ENCODE results near the gene KANTR.

DNA sequence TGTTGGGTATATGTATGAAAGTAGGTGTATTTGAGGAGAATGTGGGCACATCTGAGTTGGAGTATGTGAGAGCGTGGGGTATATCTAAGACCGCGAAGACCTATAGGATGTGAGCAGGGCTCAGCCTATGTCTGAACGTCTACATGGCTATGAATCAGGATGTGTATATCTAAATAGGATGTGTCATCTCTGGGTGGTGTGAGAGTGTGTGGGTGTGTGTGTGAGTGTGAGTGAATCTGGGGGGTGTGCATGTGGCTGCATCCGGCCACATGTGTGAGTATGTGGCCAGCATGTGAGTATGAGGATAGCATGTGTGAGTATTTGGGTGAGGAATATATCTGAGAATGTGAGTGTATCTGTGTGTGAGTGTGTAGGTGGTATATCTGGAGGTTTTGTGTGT lies 37.6 kb upstream of the KANTR start:
- TF ChIP-seq, protein P1, sequence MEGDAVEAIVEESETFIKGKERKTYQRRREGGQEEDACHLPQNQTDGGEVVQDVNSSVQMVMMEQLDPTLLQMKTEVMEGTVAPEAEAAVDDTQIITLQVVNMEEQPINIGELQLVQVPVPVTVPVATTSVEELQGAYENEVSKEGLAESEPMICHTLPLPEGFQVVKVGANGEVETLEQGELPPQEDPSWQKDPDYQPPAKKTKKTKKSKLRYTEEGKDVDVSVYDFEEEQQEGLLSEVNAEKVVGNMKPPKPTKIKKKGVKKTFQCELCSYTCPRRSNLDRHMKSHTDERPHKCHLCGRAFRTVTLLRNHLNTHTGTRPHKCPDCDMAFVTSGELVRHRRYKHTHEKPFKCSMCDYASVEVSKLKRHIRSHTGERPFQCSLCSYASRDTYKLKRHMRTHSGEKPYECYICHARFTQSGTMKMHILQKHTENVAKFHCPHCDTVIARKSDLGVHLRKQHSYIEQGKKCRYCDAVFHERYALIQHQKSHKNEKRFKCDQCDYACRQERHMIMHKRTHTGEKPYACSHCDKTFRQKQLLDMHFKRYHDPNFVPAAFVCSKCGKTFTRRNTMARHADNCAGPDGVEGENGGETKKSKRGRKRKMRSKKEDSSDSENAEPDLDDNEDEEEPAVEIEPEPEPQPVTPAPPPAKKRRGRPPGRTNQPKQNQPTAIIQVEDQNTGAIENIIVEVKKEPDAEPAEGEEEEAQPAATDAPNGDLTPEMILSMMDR (IDR thresholded peaks at IDR 0.05): no peak
- no peak for TF ChIP-seq ZFX (IDR thresholded peaks at IDR 0.05; ENCODE audit: borderline replicate concordance)
